ENCODE results near the gene NPM1.

The NPM1 gene

DNA sequence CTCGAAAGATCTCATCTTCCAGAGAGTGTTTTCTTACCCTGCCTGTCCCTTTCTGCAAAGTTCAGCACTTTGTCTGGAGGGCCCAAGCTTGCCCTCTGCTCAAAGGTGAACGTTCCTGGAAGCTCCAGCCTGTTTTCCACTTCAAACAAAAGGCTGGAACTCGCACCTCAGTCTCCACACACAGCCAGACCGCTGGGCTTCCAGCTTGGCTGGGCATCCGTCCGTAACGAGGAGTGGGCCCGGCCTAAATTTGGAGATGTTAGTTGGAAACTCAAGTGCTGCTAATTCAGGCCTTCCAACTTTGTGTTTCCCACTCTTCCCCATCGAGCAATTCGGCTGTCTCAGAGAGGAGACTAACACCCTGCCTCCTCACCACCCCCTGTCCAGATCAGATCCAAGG is 66.9 kb downstream of the NPM1 start:
- in situ Hi-C loops (cut with MboI; ENCODE audit: low sequenced_read_pairs, unreplicated experiment), result no loop called here
- no peak for DNase-seq (ENCODE audit: low spot score)
- TF ChIP-seq, protein P1, sequence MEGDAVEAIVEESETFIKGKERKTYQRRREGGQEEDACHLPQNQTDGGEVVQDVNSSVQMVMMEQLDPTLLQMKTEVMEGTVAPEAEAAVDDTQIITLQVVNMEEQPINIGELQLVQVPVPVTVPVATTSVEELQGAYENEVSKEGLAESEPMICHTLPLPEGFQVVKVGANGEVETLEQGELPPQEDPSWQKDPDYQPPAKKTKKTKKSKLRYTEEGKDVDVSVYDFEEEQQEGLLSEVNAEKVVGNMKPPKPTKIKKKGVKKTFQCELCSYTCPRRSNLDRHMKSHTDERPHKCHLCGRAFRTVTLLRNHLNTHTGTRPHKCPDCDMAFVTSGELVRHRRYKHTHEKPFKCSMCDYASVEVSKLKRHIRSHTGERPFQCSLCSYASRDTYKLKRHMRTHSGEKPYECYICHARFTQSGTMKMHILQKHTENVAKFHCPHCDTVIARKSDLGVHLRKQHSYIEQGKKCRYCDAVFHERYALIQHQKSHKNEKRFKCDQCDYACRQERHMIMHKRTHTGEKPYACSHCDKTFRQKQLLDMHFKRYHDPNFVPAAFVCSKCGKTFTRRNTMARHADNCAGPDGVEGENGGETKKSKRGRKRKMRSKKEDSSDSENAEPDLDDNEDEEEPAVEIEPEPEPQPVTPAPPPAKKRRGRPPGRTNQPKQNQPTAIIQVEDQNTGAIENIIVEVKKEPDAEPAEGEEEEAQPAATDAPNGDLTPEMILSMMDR (IDR thresholded peaks at IDR 0.05; ENCODE audit: borderline replicate concordance, control extremely low read depth, extremely low read depth, insufficient read depth, missing control alignments), result no peak

DNA sequence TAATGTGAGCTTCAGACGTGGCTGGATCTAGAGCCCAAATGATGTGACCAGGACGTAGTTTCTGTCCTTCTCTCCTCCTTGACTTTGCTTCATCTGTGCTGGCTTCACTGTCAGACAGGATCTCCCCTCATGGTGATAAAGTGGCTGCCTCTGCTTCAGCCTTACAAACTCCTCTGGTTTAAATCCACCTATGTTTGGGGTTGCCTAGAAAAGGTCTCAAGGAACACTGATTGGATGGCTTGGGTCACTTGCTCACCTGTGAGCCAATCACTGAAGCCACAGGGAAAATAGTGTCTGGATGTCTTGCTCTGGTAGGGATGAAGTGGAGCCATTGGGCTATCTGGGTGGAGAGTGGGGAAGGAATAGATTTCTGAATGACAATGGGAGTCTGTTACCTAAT is 67.9 kb downstream of the NPM1 start:
- in situ Hi-C loops (cut with MboI; ENCODE audit: low sequenced_read_pairs, unreplicated experiment), result no loop called here
- TF ChIP-seq, protein P1 (IDR thresholded peaks at IDR 0.05; ENCODE audit: borderline replicate concordance, control extremely low read depth, extremely low read depth, insufficient read depth, missing control alignments), result no peak
- DNase-seq (ENCODE audit: low spot score), result no peak

DNA sequence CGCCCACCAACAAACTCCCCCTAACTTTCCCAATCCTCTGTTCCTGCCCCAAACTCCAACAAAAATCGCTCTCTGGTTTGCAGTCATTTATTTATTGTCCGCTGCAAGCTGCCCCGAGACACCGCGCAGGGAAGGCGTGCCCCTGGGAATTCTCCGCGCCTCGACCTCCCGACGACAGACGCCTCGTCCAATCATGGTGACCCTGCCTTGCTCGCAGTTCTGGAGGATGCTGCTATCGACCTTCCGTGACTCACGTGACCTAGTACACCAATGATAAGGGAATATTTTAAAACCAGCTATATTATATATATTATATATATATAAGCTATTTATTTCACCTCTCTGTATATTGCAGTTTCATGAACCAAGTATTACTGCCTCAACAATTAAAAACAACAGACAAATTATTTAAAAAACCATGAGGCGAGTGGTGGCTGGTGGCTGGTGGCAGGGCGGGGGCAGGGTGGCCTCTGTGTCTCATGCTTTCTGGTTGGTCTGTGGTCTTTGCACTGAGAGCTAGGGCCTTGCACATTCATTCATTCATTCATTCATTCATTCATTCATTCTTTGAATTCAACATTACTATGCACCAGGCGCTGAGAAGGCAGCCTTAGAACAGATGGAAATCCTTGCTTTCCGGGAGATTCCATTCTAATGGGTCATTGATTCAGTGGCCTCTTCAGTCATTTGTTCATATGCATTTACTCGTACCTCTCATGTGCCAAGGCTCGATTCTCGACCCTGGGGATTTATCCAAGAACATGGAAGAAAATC is 69.7 kb downstream of the NPM1 start:
- in situ Hi-C loops (cut with MboI; ENCODE audit: low sequenced_read_pairs, unreplicated experiment), result no loop called here
- no peak for DNase-seq (ENCODE audit: low spot score)
- TF ChIP-seq, protein P1 (IDR thresholded peaks at IDR 0.05; ENCODE audit: borderline replicate concordance, control extremely low read depth, extremely low read depth, insufficient read depth, missing control alignments), result no peak

DNA sequence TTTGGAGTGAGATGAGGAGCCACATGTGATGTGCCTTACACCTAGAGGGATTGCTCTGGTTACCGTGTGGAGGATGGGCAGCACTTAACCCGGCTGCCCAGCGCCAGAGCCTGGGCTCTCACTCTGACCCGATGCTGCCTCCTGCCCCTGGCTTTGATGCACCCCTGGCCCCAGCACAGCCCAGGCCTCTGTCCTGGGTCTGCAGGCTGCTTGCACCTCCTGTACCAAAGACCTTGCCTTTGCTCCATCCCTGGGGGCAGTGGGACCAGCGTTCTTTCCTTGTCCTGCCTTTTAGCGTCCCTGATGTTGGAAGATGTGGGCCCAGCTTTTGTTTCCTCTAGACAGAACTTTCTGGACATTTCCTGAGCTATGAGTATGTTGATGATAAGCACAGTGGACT is 72.2 kb downstream of the NPM1 start:
- in situ Hi-C loops (cut with MboI; ENCODE audit: low sequenced_read_pairs, unreplicated experiment), result no loop called here
- TF ChIP-seq, protein P1 (IDR thresholded peaks at IDR 0.05; ENCODE audit: borderline replicate concordance, control extremely low read depth, extremely low read depth, insufficient read depth, missing control alignments), result no peak
- DNase-seq (ENCODE audit: low spot score), result no peak

Measured in GM13976 (cell line).